Activated CD4-positive, alpha-beta memory T cell treated with anti-CD3 and anti-CD28 coated beads, Interleukin-2, amount 10 ng/mL, durations not matched to agents 7 days and 5 days (primary cell): ENCODE measurements around the gene PFKFB3. TPM values are rescaled to one million over a fixed set of nuclear protein-coding genes. Genes with fewer than 3 reads are reported as not detected.
A peak's percentile ranks its signal among the peaks of the same experiment; 100 is the strongest.

ENCODE experiments used
- CTCF ChIA-PET: fragments of 350-600 bp; sonication (Branson Sonifier 250); formaldehyde crosslinking; loops from one replicate; lab custom pipeline; 2021; ENCODE audit warnings: antibody characterized with exemption, inconsistent platforms; lab: Charles Lee
- POLR2A ChIA-PET: fragments of 350-600 bp; sonication (Branson Sonifier 250); formaldehyde crosslinking; loops from one replicate; lab custom pipeline; 2021; ENCODE audit warnings: antibody characterized with exemption; lab: Charles Lee
- DNase-seq: peaks from one replicate; pipeline ENCODE4 v3.0.0-alpha.2; 2020
- H3K27ac Mint-ChIP-seq: one replicate; pipeline ENCODE4 v1.8.0; 2021; ENCODE audit warnings: mild to moderate bottlenecking, mixed read lengths
- H3K27me3 Mint-ChIP-seq: one replicate; pipeline ENCODE4 v1.8.0; 2021; ENCODE audit warnings: mixed read lengths
- H3K36me3 Mint-ChIP-seq: one replicate; pipeline ENCODE4 v1.8.0; 2021; ENCODE audit warnings: low read depth, mixed read lengths
- H3K4me1 Mint-ChIP-seq: one replicate; pipeline ENCODE4 v1.8.0; 2021; ENCODE audit warnings: mixed read lengths
- H3K4me3 Mint-ChIP-seq: one replicate; pipeline ENCODE4 v1.8.0; 2021; ENCODE audit warnings: mild to moderate bottlenecking, mixed read lengths
- H3K9me3 Mint-ChIP-seq: one replicate; pipeline ENCODE4 v1.8.0; 2021; ENCODE audit warnings: mixed read lengths
- total RNA-seq, 2 experiments: library from RNA; stranded (reverse); gene quantifications; one replicate each; pipeline ENCODE4 v1.2.3, GENCODE V29; 2021

PFKFB3 gene
- total RNA-seq, 2 experiments from 2014 or later, result 66.8 to 69.4 TPM

- POLR2A ChIA-PET, result no interaction called here
These were observed 52.9 kb downstream of the PFKFB3 start for GRCh38 chr10:6255548-6256061.

GRCh38 chr10:6256439-6256838 lies 53.7 kb downstream of the PFKFB3 start:
- no peak overlapping the region for H3K4me3 Mint-ChIP-seq
- no peak overlapping the region for H3K27ac Mint-ChIP-seq
- ChIA-PET CTCF (interaction anchor here (0.5 to 1.2 kb wide), 2 partner anchors 145 to 155 kb away, joined by 3 to 5 read pairs; no protein-coding TSS in a partner anchor), POLR2A (no interaction called here)
- no peaks in the 10 kb centered on the region for H3K4me1 Mint-ChIP-seq
- H3K36me3 Mint-ChIP-seq, result peaks cover 23% of the 10 kb centered on the region
- H3K27me3 Mint-ChIP-seq, result no peaks in the 10 kb centered on the region
- no peak for DNase-seq
- peaks cover 15% of the 10 kb centered on the region for H3K9me3 Mint-ChIP-seq

More at GRCh38 chr10:6255548-6256061, 52.9 kb downstream of the PFKFB3 start:
- Mint-ChIP-seq H3K9me3 (peaks cover 8% of the 10 kb centered on the region), H3K4me1 (no peaks in the 10 kb centered on the region), H3K27ac (no peak overlapping the region), H3K4me3 (no peak overlapping the region), H3K27me3 (no peaks in the 10 kb centered on the region), H3K36me3 (peaks cover 15% of the 10 kb centered on the region)
- no peak for DNase-seq
- CTCF ChIA-PET, result interaction anchor here (0.5 to 1.2 kb wide), 2 partner anchors 146 to 155 kb away, joined by 3 to 5 read pairs; no protein-coding TSS in a partner anchor

GRCh38 chr10:6259153-6259552 lies 56.4 kb downstream of the PFKFB3 start:
- Mint-ChIP-seq H3K36me3 (peaks cover 26% of the 10 kb centered on the region), H3K4me3 (no peak overlapping the region), H3K27me3 (peaks cover 9% of the 10 kb centered on the region), H3K9me3 (peaks cover 19% of the 10 kb centered on the region), H3K4me1 (no peaks in the 10 kb centered on the region), H3K27ac (no peak overlapping the region)
- DNase-seq, result no peak
- CTCF ChIA-PET, result no interaction called here
- POLR2A ChIA-PET, result no interaction called here

GRCh38 chr10:6260843-6261242 lies 58.1 kb downstream of the PFKFB3 start:
- no peak overlapping the region for H3K27ac Mint-ChIP-seq
- no peak overlapping the region for H3K4me3 Mint-ChIP-seq
- H3K9me3 Mint-ChIP-seq, result peaks cover 19% of the 10 kb centered on the region
- no peak for DNase-seq
- CTCF ChIA-PET, result no interaction called here
- no peaks in the 10 kb centered on the region for H3K4me1 Mint-ChIP-seq
- peaks cover 18% of the 10 kb centered on the region for H3K27me3 Mint-ChIP-seq
- peaks cover 26% of the 10 kb centered on the region for H3K36me3 Mint-ChIP-seq
- POLR2A ChIA-PET, result no interaction called here

GRCh38 chr10:6267941-6268340 lies 65.2 kb downstream of the PFKFB3 start:
- ChIA-PET CTCF (interaction anchor here (0.6 kb wide), 2 partner anchors 205 to 407 kb away, joined by 3 to 5 read pairs; no protein-coding TSS in a partner anchor), POLR2A (interaction anchor here (1.0 kb wide), 1 partner anchor 65 kb away, joined by 3 read pairs; the partner anchor contains the start of gene PFKFB3)
- Mint-ChIP-seq H3K4me3 (peak overlapping the region; percentile 30), H3K27ac (peak overlapping the region; percentile 31), H3K27me3 (peaks cover 18% of the 10 kb centered on the region), H3K36me3 (peaks cover 2% of the 10 kb centered on the region), H3K9me3 (peaks cover 2% of the 10 kb centered on the region), H3K4me1 (peaks cover 53% of the 10 kb centered on the region)
- no peak for DNase-seq

- ChIA-PET CTCF (interaction anchor here (0.7 to 1.3 kb wide), 3 partner anchors 12 to 96 kb away, joined by 3 to 4 read pairs (median 3); no protein-coding TSS in a partner anchor), POLR2A (interaction anchor here (0.7 to 3.2 kb wide), 4 partner anchors 22 to 79 kb away, joined by 3 to 21 read pairs (median 3); no protein-coding TSS in a partner anchor)
- H3K9me3 Mint-ChIP-seq, result no peaks in the 10 kb centered on the region
- H3K4me1 Mint-ChIP-seq, result peaks cover 62% of the 10 kb centered on the region
- peak overlapping the region; percentile 98 for H3K27ac Mint-ChIP-seq
- peaks cover 11% of the 10 kb centered on the region for H3K27me3 Mint-ChIP-seq
- peak overlapping the region; percentile 5 for H3K4me3 Mint-ChIP-seq
- H3K36me3 Mint-ChIP-seq, result peaks cover 2% of the 10 kb centered on the region
- DNase-seq, result no peak
These were observed 66.7 kb downstream of the PFKFB3 start for GRCh38 chr10:6269432-6269831.

- Mint-ChIP-seq H3K36me3 (peaks cover 5% of the 10 kb centered on the region), H3K4me3 (peak overlapping the region; percentile 38), H3K27ac (peak overlapping the region; percentile 98), H3K9me3 (no peaks in the 10 kb centered on the region), H3K27me3 (peaks cover 7% of the 10 kb centered on the region), H3K4me1 (peaks cover 68% of the 10 kb centered on the region)
- ChIA-PET CTCF (interaction anchor here (0.9 to 2.1 kb wide), 4 partner anchors 27 to 132 kb away, joined by 3 to 9 read pairs (median 4); partner anchors contain the start of gene PFKFB3), POLR2A (interaction anchor here (0.6 to 3.2 kb wide), 8 partner anchors 10 to 507 kb away, joined by 3 to 21 read pairs (median 3); no protein-coding TSS in a partner anchor)
- peak; percentile 87 for DNase-seq
These were observed 67.5 kb downstream of the PFKFB3 start for GRCh38 chr10:6269953-6270867.

- CTCF ChIA-PET, result interaction anchor here (1.5 to 2.1 kb wide), 2 partner anchors 69 to 131 kb away, joined by 5 to 9 read pairs; partner anchors contain the start of gene PFKFB3
- Mint-ChIP-seq H3K27me3 (peaks cover 2% of the 10 kb centered on the region), H3K4me1 (peaks cover 75% of the 10 kb centered on the region), H3K27ac (peak overlapping the region; percentile 98), H3K9me3 (no peaks in the 10 kb centered on the region), H3K36me3 (peaks cover 7% of the 10 kb centered on the region), H3K4me3 (no peak overlapping the region)
- DNase-seq, result no peak
- POLR2A ChIA-PET, result interaction anchor here (0.6 to 3.2 kb wide), 5 partner anchors 9 to 508 kb away, joined by 3 to 21 read pairs (median 3); no protein-coding TSS in a partner anchor
These were observed 68.2 kb downstream of the PFKFB3 start for GRCh38 chr10:6270951-6271350.

- Mint-ChIP-seq H3K27me3 (no peaks in the 10 kb centered on the region), H3K4me3 (no peak overlapping the region), H3K4me1 (peaks cover 78% of the 10 kb centered on the region), H3K36me3 (peaks cover 9% of the 10 kb centered on the region), H3K27ac (peak overlapping the region; percentile 98), H3K9me3 (no peaks in the 10 kb centered on the region)
- DNase-seq, result no peak
- CTCF ChIA-PET, result interaction anchor here (2.1 kb wide), 1 partner anchor 69 kb away, joined by 9 read pairs; the partner anchor contains the start of gene PFKFB3
- POLR2A ChIA-PET, result interaction anchor here (1.8 to 3.2 kb wide), 2 partner anchors 77 to 138 kb away, joined by 3 to 21 read pairs; no protein-coding TSS in a partner anchor
These were observed 68.9 kb downstream of the PFKFB3 start for GRCh38 chr10:6271663-6272062.

- ChIA-PET POLR2A (no interaction called here), CTCF (no interaction called here)
- no peak for DNase-seq
- Mint-ChIP-seq H3K4me1 (peaks cover 78% of the 10 kb centered on the region), H3K36me3 (peaks cover 13% of the 10 kb centered on the region), H3K27me3 (no peaks in the 10 kb centered on the region), H3K27ac (no peak overlapping the region), H3K4me3 (no peak overlapping the region), H3K9me3 (no peaks in the 10 kb centered on the region)
These were observed 69.4 kb downstream of the PFKFB3 start for GRCh38 chr10:6272126-6272525.

- H3K27ac Mint-ChIP-seq, result peak overlapping the region; percentile 31
These were observed 70.6 kb downstream of the PFKFB3 start for GRCh38 chr10:6273351-6273750.

GRCh38 chr10:6274040-6274439 lies 71.3 kb downstream of the PFKFB3 start:
- peaks cover 18% of the 10 kb centered on the region for H3K36me3 Mint-ChIP-seq
- peaks cover 72% of the 10 kb centered on the region for H3K4me1 Mint-ChIP-seq
- no peak for DNase-seq
- CTCF ChIA-PET, result no interaction called here
- H3K9me3 Mint-ChIP-seq, result peaks cover 3% of the 10 kb centered on the region
- H3K4me3 Mint-ChIP-seq, result no peak overlapping the region
- peak overlapping the region; percentile 14 for H3K27ac Mint-ChIP-seq
- H3K27me3 Mint-ChIP-seq, result no peaks in the 10 kb centered on the region
- POLR2A ChIA-PET, result no interaction called here

More at GRCh38 chr10:6273351-6273750, 70.6 kb downstream of the PFKFB3 start:
- H3K4me3 Mint-ChIP-seq, result no peak overlapping the region
- no peaks in the 10 kb centered on the region for H3K27me3 Mint-ChIP-seq
- peaks cover 3% of the 10 kb centered on the region for H3K9me3 Mint-ChIP-seq
- CTCF ChIA-PET, result interaction anchor here (0.7 kb wide), 1 partner anchor 27 kb away, joined by 3 read pairs; no protein-coding TSS in a partner anchor
- POLR2A ChIA-PET, result no interaction called here
- H3K36me3 Mint-ChIP-seq, result peaks cover 18% of the 10 kb centered on the region
- peaks cover 74% of the 10 kb centered on the region for H3K4me1 Mint-ChIP-seq
- no peak for DNase-seq
